ENCODE results near the gene LIPC. TPM values are rescaled to one million over a fixed set of nuclear protein-coding genes. Genes with fewer than 3 reads are reported as not detected.
A peak's percentile ranks its signal among the peaks of the same experiment; 100 is the strongest.

Gene LIPC
- total and polyA plus RNA-seq, 9 of the 15 experiments (the other 6 are each of a cell fraction or from before 2014, with no cell fraction given): 0.07 to 0.41 (median 0.11) TPM; not detected in 2

GRCh38 chr15:58546635-58547627, 115.1 kb downstream of the LIPC start (continued):
- TF ChIP-seq NR4A1 (CRISPR knock-in tag; IDR thresholded peaks at IDR 0.05) (no peak), NR4A1 (tag; IDR thresholded peaks at IDR 0.05) (no peak), CXXC5 (CRISPR knock-in tag; IDR thresholded peaks at IDR 0.05) (peak; percentile 26; the same call in 1 of the 2 replicates), TEAD2 (tag; IDR thresholded peaks at IDR 0.05) (no peak), PTTG1 (tag; IDR thresholded peaks at IDR 0.05; ENCODE audit: low read depth) (no peak), KDM2B (CRISPR knock-in tag; IDR thresholded peaks at IDR 0.05) (no peak), EWSR1 (IDR thresholded peaks at IDR 0.05; ENCODE audit: borderline replicate concordance, low read depth, partially characterized antibody) (no peak), ESRRA (IDR thresholded peaks at IDR 0.05; ENCODE audit: borderline replicate concordance, low read depth) (peak; percentile 99), VEZF1 (CRISPR knock-in tag; IDR thresholded peaks at IDR 0.05) (peak; percentile 79), ZNF253 (CRISPR knock-in tag; conservative IDR thresholded peaks at IDR 0.05) (no peak), TRIM28 (IDR thresholded peaks at IDR 0.05) (no peak), NEUROD1 (IDR thresholded peaks at IDR 0.05; ENCODE audit: borderline replicate concordance, low read depth, low read length, partially characterized antibody) (peak; percentile 54), EZH2 (IDR thresholded peaks at IDR 0.05; ENCODE audit: borderline replicate concordance, low read depth, low read length) (no peak), POLR2H (tag; IDR thresholded peaks at IDR 0.05; ENCODE audit: low read depth) (no peak), SREBF2 (CRISPR knock-in tag; IDR thresholded peaks at IDR 0.05) (no peak), ZNF717 (CRISPR knock-in tag; IDR thresholded peaks at IDR 0.05) (no peak), ZNF133 (CRISPR knock-in tag; IDR thresholded peaks at IDR 0.05) (no peak), CEBPB (tag; IDR thresholded peaks at IDR 0.05) (peak; percentile 16; the same call in 1 of the 2 replicates), CBFA2T2 (conservative IDR thresholded peaks at IDR 0.05) (peak; percentile 52; the same call in 1 of the 2 replicates), ZNF395 (CRISPR knock-in tag; IDR thresholded peaks at IDR 0.05) (no peak), ZNF76 (CRISPR knock-in tag; IDR thresholded peaks at IDR 0.05; ENCODE audit: borderline replicate concordance) (no peak), PKNOX1 (IDR thresholded peaks at IDR 0.05) (peak; percentile 83)
- TF ChIP-seq, protein P1, sequence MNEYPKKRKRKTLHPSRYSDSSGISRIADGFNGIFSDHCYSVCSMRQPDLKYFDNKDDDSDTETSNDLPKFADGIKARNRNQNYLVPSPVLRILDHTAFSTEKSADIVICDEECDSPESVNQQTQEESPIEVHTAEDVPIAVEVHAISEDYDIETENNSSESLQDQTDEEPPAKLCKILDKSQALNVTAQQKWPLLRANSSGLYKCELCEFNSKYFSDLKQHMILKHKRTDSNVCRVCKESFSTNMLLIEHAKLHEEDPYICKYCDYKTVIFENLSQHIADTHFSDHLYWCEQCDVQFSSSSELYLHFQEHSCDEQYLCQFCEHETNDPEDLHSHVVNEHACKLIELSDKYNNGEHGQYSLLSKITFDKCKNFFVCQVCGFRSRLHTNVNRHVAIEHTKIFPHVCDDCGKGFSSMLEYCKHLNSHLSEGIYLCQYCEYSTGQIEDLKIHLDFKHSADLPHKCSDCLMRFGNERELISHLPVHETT (CRISPR knock-in tag; conservative IDR thresholded peaks at IDR 0.05 in 1 of 2, IDR thresholded peaks at IDR 0.05 in 1 of 2): no peak; a peak in 2 of 4 replicates
